ENCODE data around the gene GLRX5.

Gene GLRX5

DNA sequence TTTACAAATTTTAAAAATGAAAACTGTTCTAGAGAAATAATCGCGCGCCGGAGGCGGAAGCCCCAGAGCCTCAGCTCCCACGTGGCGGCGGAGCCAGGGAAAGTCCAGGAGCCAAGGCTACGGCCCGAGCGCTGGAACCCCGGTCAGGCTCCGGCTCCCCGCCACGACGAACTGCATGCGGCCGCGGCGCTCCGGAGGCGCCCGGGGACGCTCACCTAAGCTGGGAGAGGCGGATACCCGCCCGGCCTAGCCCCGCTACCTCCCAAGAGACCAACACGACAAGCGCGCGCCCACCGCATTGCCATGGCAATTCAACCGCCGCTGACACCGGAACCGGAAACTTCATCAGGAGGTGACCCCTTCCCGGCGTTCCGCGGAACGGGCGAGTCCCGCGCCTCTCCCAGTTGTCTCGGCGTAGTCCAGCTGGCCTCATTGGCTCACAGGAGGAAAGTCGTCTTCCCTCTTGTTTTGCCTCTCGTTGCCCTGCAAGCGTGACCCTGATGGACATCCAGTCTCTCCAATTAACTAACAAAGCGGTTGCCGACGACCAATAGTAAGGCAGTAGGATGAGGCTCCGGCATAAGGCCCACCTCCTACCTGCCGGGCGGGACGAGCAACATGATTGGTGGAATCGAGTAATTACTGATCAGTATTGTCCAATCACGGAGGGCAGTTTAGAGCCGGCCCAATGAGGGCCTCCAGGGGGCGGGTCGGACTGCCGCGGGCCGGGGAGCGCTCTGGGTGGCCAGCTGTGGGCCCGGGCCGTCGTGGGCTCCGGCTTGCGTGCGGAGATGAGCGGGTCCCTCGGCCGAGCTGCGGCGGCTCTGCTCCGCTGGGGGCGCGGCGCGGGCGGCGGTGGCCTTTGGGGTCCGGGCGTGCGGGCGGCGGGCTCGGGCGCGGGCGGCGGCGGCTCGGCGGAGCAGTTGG, at the start of gene GLRX5:
TSS of gene GLRX5 (plus strand) at position 752 of the 927 bp plus-strand sequence. CDS start at position 792, 40 bp downstream.
- Histone ChIP-seq H2AFZ (ENCODE audit: low read depth, low read length) (peak within 1 kb of the TSS; percentile 75), H3K36me3 (ENCODE audit: insufficient read depth, low read length) (peaks cover 26% of the 10 kb centered on the region), H3K9ac (ENCODE audit: low read depth, low read length) (peak within 1 kb of the TSS; percentile 90), H3K27me3 (ENCODE audit: insufficient read depth, low read length, poor library complexity) (no peaks in the 10 kb centered on the region), H3K4me3 (ENCODE audit: low read depth in 1 of 2, low read length in 2 of 2) (peak within 1 kb of the TSS; percentile 88 to 93), H3K79me2 (ENCODE audit: insufficient read depth, low read length) (peaks cover 89% of the 10 kb centered on the region), H3K4me2 (ENCODE audit: insufficient read depth, low read length) (peak within 1 kb of the TSS; percentile 95), H3K27ac (ENCODE audit: low read length) (peak within 1 kb of the TSS; percentile 84), H3K4me1 (ENCODE audit: insufficient read depth, low read length) (peaks cover 62% of the 10 kb centered on the region), H3K9me3 (ENCODE audit: insufficient read depth, low read length, severe bottlenecking) (no peaks in the 10 kb centered on the region), H4K20me1 (ENCODE audit: insufficient read depth, low read length) (peaks cover 56% of the 10 kb centered on the region)
- TF ChIP-seq, protein P1, sequence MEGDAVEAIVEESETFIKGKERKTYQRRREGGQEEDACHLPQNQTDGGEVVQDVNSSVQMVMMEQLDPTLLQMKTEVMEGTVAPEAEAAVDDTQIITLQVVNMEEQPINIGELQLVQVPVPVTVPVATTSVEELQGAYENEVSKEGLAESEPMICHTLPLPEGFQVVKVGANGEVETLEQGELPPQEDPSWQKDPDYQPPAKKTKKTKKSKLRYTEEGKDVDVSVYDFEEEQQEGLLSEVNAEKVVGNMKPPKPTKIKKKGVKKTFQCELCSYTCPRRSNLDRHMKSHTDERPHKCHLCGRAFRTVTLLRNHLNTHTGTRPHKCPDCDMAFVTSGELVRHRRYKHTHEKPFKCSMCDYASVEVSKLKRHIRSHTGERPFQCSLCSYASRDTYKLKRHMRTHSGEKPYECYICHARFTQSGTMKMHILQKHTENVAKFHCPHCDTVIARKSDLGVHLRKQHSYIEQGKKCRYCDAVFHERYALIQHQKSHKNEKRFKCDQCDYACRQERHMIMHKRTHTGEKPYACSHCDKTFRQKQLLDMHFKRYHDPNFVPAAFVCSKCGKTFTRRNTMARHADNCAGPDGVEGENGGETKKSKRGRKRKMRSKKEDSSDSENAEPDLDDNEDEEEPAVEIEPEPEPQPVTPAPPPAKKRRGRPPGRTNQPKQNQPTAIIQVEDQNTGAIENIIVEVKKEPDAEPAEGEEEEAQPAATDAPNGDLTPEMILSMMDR (IDR thresholded peaks at IDR 0.05; ENCODE audit: borderline replicate concordance, extremely low read depth, low read length, poor library complexity, severe bottlenecking): no peak
- TF ChIP-seq EZH2 (IDR thresholded peaks at IDR 0.05; ENCODE audit: borderline replicate concordance, low read depth, low read length, severe bottlenecking): no peak
- ATAC-seq (ENCODE audit: insufficient read depth, low read depth) (peak; percentile 92), DNase-seq (peak; percentile 99)

DNA sequence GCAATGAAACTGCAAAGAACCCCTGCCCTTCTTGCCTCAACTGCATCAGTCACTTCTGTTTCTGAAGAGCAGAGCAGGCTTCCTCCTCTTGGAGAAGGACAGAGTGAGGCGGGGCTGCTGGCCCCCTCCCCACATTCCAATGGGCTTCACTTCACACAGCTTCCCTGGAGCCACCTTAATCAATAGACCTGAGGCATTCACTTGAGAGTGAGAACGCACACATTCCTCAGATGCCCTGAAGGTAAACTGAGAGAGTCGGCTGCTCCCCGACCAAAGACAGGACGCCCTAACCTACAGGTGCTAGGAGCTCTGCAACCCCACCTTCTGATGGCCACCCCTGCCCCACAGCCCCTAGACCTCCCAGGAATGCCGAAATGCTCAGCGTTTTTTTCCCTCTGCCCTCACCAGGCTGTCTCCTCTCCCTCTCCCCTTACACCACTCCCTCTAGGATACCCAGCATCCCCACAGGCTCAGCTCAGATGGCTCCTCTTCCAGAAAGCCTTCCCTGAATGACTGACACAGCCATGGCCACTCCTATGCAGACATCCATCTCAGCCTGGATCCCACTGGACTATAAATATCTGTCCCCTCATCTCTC, 49.5 kb upstream of the GLRX5 start:
- Histone ChIP-seq H3K4me1 (ENCODE audit: insufficient read depth, low read length) (no peaks in the 10 kb centered on the region), H3K4me2 (ENCODE audit: insufficient read depth, low read length) (no peak overlapping the region)

DNA sequence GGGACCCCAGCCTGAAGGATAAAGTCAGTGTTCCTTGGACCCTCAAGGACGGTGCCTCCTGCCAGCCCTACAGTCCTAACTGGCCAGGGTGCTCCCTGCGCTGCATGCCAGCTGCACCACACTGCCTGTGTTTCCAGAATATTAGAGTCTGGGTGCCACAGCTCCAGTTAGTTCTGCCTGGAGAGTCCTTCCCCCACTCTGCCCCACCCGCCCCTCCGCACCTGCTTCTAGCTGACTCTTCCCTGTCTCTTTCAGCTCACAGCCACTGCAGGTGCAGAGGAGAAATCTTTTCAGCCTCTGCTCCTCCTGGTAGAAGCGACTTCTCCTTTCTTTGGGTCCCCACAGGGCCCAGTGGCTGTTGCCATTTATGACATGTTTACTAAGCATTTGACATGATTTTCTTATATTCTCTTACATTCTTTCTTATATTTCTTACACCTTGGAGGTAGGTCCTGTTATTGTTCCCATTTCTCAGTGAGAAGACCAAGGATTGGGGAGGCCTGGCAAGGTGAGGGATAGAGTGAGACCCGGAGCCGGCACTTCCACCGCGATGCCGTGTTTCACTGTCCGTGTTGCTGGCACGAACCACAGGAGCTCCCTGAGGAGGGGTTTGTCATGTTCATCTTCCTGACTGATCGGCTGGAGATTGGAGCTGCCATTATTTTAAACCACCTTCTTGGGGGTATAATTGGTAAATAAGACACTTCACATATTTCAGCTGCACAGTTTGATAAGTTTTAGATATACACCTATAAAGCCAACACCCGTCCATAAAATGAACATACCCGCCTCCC, 47.8 kb upstream of the GLRX5 start:
- Histone ChIP-seq H3K36me3 (ENCODE audit: insufficient read depth, low read length) (no peaks in the 10 kb centered on the region), H3K27me3 (ENCODE audit: insufficient read depth, low read length, poor library complexity) (peaks cover 3% of the 10 kb centered on the region), H3K4me3 (ENCODE audit: low read depth in 1 of 2, low read length in 2 of 2) (no peak overlapping the region), H4K20me1 (ENCODE audit: insufficient read depth, low read length) (no peaks in the 10 kb centered on the region), H2AFZ (ENCODE audit: low read depth, low read length) (no peak overlapping the region), H3K27ac (ENCODE audit: low read length) (no peak overlapping the region), H3K79me2 (ENCODE audit: insufficient read depth, low read length) (no peaks in the 10 kb centered on the region), H3K4me2 (ENCODE audit: insufficient read depth, low read length) (no peak overlapping the region), H3K4me1 (ENCODE audit: insufficient read depth, low read length) (no peaks in the 10 kb centered on the region), H3K9ac (ENCODE audit: low read depth, low read length) (no peak overlapping the region), H3K9me3 (ENCODE audit: insufficient read depth, low read length, severe bottlenecking) (no peaks in the 10 kb centered on the region)
- ATAC-seq (ENCODE audit: insufficient read depth, low read depth) (no peak), DNase-seq (no peak)
- TF ChIP-seq, protein P1 (IDR thresholded peaks at IDR 0.05; ENCODE audit: borderline replicate concordance, extremely low read depth, low read length, poor library complexity, severe bottlenecking): no peak
- no peak for TF ChIP-seq EZH2 (IDR thresholded peaks at IDR 0.05; ENCODE audit: borderline replicate concordance, low read depth, low read length, severe bottlenecking)

More for the DNA sequence above, 49.5 kb upstream of the GLRX5 start:
- ATAC-seq (ENCODE audit: insufficient read depth, low read depth) (no peak), DNase-seq (no peak)
- Histone ChIP-seq H3K27me3 (ENCODE audit: insufficient read depth, low read length, poor library complexity) (peaks cover 3% of the 10 kb centered on the region), H3K4me3 (ENCODE audit: low read depth in 1 of 2, low read length in 2 of 2) (no peak overlapping the region), H2AFZ (ENCODE audit: low read depth, low read length) (no peak overlapping the region), H3K9me3 (ENCODE audit: insufficient read depth, low read length, severe bottlenecking) (no peaks in the 10 kb centered on the region), H3K79me2 (ENCODE audit: insufficient read depth, low read length) (no peaks in the 10 kb centered on the region), H3K9ac (ENCODE audit: low read depth, low read length) (no peak overlapping the region), H4K20me1 (ENCODE audit: insufficient read depth, low read length) (no peaks in the 10 kb centered on the region), H3K36me3 (ENCODE audit: insufficient read depth, low read length) (no peaks in the 10 kb centered on the region), H3K27ac (ENCODE audit: low read length) (no peak overlapping the region)
- TF ChIP-seq, protein P1 (IDR thresholded peaks at IDR 0.05; ENCODE audit: borderline replicate concordance, extremely low read depth, low read length, poor library complexity, severe bottlenecking): no peak
